ENCODE data around the gene BRINP1.

The BRINP1 gene

DNA sequence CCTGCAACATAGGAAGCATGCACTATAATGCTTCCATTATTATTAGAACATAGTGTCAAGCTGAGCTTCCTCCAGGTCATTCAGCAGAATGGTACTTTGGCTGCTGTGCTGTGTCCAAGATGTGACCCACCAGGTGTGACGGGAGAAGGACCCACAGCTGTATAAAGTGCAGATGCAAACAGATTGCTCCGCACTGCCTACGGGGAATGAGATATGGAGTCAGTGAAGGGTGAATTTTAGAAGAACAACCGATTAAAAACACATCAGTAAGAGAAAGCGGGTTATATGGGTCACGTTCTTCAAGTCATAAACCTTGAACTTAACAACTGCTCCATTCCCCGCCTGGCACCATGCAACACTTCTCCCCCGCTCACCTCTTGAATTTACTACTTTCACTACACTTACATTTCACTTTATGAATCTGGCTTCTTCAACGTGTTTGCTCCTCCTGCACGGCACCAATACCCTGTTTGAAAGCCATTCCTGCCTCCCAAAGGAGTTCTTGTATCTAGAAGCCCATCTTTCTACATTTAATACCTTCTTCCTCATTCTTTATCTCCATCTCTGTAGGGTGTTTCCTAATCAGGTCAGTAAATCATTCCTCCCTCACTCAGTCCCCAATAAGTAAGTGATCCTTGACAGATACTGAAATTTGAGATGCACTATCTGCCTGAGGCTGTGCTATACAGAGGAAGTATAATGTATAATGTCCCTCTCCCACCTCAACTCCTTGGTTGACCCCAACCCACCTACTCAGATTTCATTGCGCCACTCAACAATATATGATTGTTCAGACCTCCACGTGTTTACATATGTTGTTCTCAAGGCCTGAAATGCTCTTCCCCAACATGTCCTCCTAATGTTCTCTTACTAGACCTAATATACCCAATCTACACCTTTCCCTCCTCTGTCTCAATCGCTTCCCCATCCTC, 25.9 kb downstream of the BRINP1 start:
- DNase-seq: no peak

GRCh38 chr9:119339056-119339455, 30.2 kb downstream of the BRINP1 start:
- no peak for DNase-seq

GRCh38 chr9:119337573-119337972, 31.7 kb downstream of the BRINP1 start:
- DNase-seq: no peak

DNA sequence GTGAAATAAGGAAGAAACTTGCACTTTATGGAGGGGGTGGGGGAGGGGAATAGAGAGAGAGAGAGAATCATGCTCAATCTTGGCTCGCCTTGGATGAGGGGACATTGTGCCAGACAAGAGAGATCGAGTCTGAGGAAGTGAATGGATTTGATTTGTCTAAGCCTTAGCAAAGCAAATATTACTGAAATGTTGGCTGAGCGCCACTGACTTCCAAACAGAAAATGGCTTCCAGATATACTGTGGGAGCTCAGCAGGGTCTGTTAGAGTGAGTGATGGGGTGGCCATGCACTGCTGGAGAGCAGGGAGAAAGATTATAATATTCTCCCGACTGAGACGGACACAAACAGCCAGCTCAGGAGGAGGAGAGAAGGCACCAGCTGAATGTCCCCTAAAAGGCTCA, 34.5 kb downstream of the BRINP1 start:
- no peak for DNase-seq

DNA sequence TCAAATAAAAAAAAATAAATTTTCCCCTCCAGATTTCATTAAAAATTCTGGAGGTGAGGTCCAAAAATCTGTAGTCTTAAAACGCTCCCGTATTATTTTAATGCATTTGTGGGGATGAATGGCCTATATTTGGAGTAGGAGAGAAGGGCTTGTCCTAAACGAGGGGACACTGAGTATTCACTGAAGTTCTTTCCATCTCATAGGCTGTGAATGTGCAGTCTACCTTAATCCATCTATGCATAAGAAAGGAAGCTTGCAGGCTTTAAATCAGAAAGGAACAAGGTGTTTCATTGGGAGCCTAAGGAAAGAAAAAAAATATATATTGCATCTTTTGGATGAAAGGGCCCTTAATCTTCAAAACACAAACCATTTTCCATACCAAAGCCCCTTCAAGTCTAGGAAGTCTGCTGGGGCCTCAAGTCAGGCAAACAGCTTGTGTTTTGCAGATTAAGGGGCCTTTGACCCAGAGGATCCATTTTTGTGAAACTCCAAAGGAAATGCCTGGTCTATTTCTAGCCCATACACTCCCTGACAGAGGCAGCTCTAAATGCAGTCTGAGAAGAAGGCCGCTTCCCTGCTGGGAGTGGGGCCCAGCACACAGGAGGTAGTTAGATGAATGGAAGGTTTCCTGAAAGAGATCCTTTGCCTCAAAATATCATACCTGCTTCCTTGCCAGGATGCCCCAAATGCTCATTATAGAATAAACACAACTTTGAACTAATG, 35.6 kb downstream of the BRINP1 start:
- no peak for DNase-seq

DNA sequence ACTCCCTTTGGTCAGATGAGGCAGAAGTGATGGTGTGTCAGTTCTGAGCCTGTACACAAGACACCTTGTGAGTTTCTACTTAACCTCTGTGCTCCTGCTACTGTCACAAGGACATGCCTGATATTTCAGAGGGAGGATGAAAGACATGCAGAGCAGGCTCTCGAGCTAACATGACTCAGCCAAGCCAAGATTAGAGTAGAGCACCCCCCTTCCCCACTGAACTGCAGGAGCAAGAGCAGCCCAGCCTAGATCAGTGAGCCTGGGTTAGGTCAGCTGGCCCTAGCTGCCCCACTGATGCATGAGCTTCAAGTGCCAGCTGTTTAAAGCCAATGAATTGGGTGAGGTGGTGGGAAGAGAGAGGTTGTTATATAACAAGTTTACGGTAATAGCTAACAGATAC, 36.7 kb downstream of the BRINP1 start:
- no peak for DNase-seq

- no peak for DNase-seq
Measured at GRCh38 chr9:119322184-119322583, 47.1 kb downstream of the BRINP1 start.

GRCh38 chr9:119318371-119318770, 50.9 kb downstream of the BRINP1 start:
- no peak for DNase-seq

DNA sequence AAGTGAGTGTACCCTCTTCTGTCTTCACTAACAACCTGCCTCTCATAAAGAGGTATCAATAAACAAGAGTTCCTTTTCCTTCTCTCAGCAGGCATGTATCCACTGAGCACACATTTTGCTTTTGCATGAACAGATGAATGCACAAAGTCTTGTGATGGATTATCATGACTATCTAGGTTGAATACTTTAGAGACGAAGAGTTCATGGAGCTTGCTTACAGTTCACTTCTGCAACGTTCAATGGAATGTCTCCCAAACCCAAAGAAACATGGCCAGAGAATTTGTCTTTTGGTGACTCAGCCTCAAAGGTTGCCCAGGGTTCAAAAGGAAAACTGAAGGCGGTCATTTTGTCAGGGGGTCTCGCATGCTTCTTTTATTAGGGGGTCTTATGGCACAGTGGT, 55.4 kb downstream of the BRINP1 start:
- no peak for DNase-seq

DNA sequence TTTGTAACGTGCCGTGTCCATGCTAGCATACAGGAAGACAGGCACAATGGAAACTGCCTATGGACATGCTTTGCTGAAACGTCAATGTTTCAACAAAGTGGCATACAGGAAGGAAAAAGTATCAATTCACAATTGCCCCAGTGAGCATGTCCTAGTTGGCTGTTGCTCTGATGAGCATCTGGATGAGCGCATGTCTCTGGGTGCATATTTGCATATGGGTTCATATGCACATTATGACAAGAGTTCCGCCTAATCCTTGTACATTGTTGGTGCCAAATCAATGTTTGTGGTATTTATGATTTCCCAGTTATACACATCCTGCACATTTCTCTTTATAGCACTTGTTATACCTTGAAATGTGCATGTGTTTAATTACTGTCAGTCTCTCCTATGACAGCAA, 58.5 kb downstream of the BRINP1 start:
- no peak for DNase-seq

DNA sequence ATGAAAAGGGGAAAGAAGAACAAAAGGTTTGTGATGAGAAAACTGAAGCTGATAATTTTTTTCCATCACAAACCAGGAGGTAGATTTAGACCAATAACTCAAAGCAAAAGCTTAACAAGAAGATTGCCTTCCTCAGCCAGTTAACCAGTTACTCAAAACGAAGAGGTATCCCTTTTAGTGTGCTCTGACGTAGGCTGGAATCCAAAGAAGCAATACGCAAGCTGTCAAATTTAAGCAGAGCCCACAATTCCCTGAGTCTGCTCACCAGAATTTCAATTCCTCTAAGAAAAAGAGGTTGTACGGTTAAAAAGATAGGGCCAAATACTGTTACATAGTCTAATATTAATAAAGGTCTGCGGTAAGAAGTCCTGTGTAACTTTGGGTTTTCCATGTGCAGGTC, 61.8 kb downstream of the BRINP1 start:
- DNase-seq: no peak

DNA sequence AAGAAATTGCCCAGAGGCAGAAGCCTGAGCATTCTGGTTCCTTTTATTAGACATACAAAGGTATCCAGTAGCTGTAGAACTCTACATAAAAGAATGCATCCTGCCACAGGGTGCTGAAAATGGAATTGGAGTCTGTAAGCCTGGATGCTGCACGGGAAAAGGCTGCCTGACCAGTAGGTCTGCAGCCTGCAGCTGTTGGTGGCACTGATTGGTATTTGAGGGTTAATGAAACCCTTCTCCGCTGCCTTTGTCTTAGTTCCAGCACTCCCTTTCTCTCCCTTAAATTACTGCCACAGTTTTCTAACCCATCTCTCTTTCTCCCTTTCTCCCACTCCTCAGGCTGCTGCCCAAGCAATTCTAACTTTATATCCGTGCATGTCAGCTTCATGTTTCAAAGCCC, 64.7 kb downstream of the BRINP1 start:
- no peak for DNase-seq

- DNase-seq: no peak
Measured at GRCh38 chr9:119302988-119303698, 66.1 kb downstream of the BRINP1 start.

DNA sequence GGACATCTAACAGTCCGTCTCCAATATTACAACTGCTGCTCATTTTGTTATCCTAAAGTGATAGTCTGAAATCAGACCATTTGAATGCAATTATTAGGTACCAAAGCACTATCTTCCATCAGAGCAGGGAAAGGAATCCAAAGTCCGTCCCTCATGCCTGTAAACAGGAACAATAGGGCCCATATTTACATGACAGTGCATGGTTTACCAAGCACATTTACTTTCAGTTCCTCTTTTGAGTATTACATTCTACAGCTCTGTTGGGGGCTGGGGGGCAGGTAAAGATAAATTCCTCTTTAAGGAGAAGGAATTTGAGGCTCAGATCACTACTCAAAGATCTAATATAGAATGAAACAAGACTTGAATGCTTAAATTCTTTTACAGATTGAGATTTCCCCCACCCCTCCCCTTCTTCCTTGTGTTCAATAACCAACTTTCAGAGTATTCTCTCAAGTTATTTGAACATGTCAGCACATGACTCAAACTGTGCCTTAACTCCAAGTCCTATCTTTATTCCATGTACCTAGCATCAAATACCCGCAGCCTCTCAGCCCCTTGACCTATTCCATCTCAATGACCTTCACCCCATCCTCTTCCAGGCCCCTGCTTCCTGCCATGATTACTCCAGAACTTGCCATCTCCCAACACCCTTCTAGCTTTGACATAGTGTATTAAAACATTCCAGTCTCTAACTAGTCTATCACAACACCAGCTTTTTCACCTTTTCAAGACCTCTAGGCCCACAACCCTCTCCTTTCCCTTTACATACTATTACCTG, 71.0 kb downstream of the BRINP1 start:
- DNase-seq: no peak

- DNase-seq: no peak
Measured at GRCh38 chr9:119291554-119291953, 77.7 kb downstream of the BRINP1 start.

DNA sequence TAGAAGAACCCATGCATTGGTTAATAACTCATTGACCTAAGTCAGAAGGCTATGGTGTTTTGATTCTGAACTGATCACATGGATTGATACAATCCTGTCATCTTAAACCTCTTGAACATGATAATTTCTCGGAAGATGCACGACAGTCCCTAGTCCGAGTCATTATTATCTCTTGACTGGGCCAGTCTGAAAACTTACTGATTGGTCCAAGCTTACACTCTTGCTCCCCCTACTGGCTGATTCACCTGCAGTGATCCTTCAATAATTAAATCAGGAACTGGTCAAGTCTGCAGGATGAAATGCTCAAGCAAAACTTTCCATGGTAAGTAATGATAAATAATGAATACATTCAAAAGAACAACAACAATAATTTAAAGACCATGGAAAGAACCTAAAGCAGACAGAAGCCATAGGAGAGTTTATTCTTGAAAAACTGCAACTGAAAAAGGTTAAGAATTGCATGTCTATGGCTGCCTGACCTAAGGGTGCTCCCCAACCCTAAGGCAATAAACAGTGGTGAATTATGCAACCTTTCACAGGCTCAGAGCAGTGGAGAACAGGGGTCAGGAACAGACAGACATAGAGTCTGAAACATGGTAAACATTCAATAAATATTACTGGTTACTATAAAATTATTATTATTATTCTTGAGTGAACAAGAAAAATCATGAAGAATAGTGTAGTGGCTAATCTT, 79.3 kb downstream of the BRINP1 start:
- no peak for DNase-seq

GRCh38 chr9:119284587-119285337, 84.5 kb downstream of the BRINP1 start:
- no peak for DNase-seq

DNA sequence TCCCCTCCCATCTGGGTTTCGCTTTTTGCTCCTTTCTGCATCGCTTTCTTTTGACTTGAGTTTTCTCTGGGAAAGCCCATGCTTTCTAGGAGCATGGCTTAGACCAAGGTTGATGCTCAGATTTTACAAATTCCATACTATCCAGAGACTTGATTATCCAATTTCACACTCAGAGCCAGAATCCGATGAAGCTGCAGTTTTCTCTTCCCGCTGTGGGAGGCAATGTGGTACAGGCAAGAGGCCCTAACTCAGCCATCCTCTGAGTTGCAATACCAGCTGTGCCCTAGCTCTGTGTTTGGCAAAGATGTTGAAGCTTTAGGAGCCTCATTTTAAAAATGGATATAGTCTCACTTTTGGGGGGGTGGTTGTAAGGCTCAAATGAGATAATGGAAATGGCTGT, 85.1 kb downstream of the BRINP1 start:
- DNase-seq: no peak

GRCh38 chr9:119283078-119283794, 86.0 kb downstream of the BRINP1 start:
- no peak for DNase-seq

DNA sequence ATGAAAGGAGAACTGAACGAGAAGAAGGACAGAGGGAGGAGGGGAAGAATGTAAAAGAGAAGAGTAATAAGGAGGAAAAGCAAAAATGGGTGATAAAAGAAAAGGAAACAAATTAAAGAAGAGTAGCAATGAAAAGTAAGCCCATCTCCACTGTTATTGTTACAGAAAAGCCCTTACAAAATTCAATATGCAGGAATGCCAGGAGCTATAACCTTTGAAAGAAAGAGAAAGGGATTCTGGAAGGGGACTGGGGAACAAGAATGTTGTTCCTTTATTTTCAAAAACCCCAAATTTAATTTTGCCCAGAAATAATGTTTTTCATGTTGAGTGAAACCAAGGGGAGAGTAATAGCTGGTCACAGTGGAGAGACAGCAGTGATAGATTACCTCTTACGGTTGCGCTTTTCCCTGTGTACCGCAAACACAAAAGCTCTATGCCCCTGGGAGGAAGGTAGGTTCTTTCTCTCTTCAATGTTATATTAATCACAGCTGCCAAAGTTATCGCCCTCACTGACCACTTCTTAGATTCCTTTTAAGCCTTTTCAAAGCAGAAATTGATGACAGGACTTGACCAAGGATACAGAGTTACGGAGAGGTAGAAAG, 86.7 kb downstream of the BRINP1 start:
- DNase-seq: no peak

Measured in NCI-H1417 treated with DMSO at 0.1 percent for 48 hours (cell line).